K562 (cell line): ENCODE results near the gene POTEG. TPM values are rescaled to one million over a fixed set of nuclear protein-coding genes. Genes with fewer than 3 reads are reported as not detected.
"Not testable (repeated sequence)": the region's sequence is repeated elsewhere in the genome, so short reads cannot be mapped to it uniquely, and the experiment has no call there.

Source experiments
- BHLHE40 ChIP-seq: IDR thresholded peaks from 2 replicates; pipeline ENCODE4 v1.6.1; 2011; ENCODE audit warnings: low read length, improper control_type of control experiment
- EHMT2 ChIP-seq: fragments of 450-650 bp; IDR thresholded peaks from 2 replicates; pipeline ENCODE4 v1.6.1; 2018; ENCODE audit warnings: antibody characterized with exemption
- HCFC1 ChIP-seq: IDR thresholded peaks from 2 replicates; pipeline ENCODE4 v1.6.1; 2012; ENCODE audit warnings: low read depth, low read length, improper control_type of control experiment
- HMGN3 ChIP-seq: IDR thresholded peaks from 2 replicates; pipeline ENCODE4 v1.6.1; 2011; ENCODE audit warnings: borderline replicate concordance, low read depth, mild to moderate bottlenecking, mixed read lengths, low read length; ENCODE audit not compliant: insufficient read length; ENCODE audit errors: extremely low read depth
- KLF16 ChIP-seq: IDR thresholded peaks from 2 replicates; pipeline ENCODE4 v1.6.1; 2016; ENCODE audit warnings: antibody characterized with exemption
- L3MBTL2 ChIP-seq: fragments of 450-650 bp; IDR thresholded peaks from 2 replicates; pipeline ENCODE4 v1.6.1; 2016; ENCODE audit warnings: mild to moderate bottlenecking, moderate library complexity
- MTA3 ChIP-seq: fragments of 450-650 bp; formaldehyde crosslinking; IDR thresholded peaks from 2 replicates; pipeline ENCODE4 v1.6.1; 2017; ENCODE audit warnings: mild to moderate bottlenecking, borderline replicate concordance
- MYNN ChIP-seq, 2 experiments: sonication (generic); formaldehyde crosslinking in 1 of 2; IDR thresholded peaks; 2 replicates each; pipeline versions ENCODE4 v1.5.0 to v1.6.1; 2016 to 2020; ENCODE audit warnings: antibody characterized with exemption in 1 of 2, missing genetic modification reagents in 1 of 2
- PHF8 ChIP-seq: fragments of 200-600 bp; sonication (generic); IDR thresholded peaks from 2 replicates; pipeline ENCODE4 v1.6.1; 2012; ENCODE audit warnings: mixed run types, mild to moderate bottlenecking, inconsistent platforms, low read length, moderate library complexity, borderline replicate concordance
- POLR2G ChIP-seq: fragments of 200-400 bp; formaldehyde crosslinking; IDR thresholded peaks from 2 replicates; pipeline ENCODE4 v1.6.1; 2017; ENCODE audit warnings: low read depth, mild to moderate bottlenecking, antibody characterized with exemption, low read length, moderate library complexity
- SOX6 ChIP-seq: fragments of 450-650 bp; IDR thresholded peaks from 2 replicates; pipeline ENCODE4 v1.6.1; 2014; ENCODE audit warnings: mild to moderate bottlenecking
- TBL1XR1 ChIP-seq, 2 experiments: IDR thresholded peaks; 2 replicates each; pipeline ENCODE4 v1.6.1; 2012; ENCODE audit warnings: improper control_type of control experiment in 2 of 2, low read length in 2 of 2, mild to moderate bottlenecking in 1 of 2
- polyA plus RNA-seq, 8 experiments: library from polyadenylated mRNA; depleted of rRNA in 4 of 8; stranded (reverse) in 5 of 8; unstranded in 3 of 8; fragments of >200 nt; fragmentation: Nextera tagmentation in 2 of 8; fragmentation: Illumina TruSeq in 1 of 8; extraction: Ambion mirVana in 2 of 8; extraction: Trizol in 1 of 8; gene quantifications; 2 replicates each; pipeline versions ENCODE4 v1.2.1 to v1.2.3, GENCODE V29; 2011 to 2014; ENCODE audit warnings: inconsistent platforms in 1 of 8, missing spikeins in 1 of 8
- total RNA-seq, 7 experiments: library from RNA; depleted of rRNA in 6 of 7; stranded (reverse); fragments of >200 nt in 6 of 7; fragmentation: Illumina TruSeq in 2 of 7; extraction: Trizol in 2 of 7; gene quantifications; 2 replicates each; pipeline versions ENCODE4 v1.2.1 to v1.2.3, GENCODE V29; 2011 to 2021; ENCODE audit warnings: low replicate concordance in 1 of 7
- TF ChIP-seq, protein P1 (sequence below): fragments of 250-450 bp; sonication (Bioruptor Pico); IDR thresholded peaks from 2 replicates; pipeline ENCODE4 v1.4.0; 2020; ENCODE audit warnings: mild to moderate bottlenecking, moderate library complexity
- TF ChIP-seq, protein P2 (sequence below): IDR thresholded peaks from 2 replicates; pipeline ENCODE4 v1.6.1; 2011; ENCODE audit warnings: borderline replicate concordance, low read depth, mild to moderate bottlenecking, moderate library complexity, low read length; ENCODE audit not compliant: insufficient read depth, poor library complexity, severe bottlenecking
- TF ChIP-seq, protein P3 (sequence below), 3 experiments: IDR thresholded peaks in 2 of 3; conservative IDR thresholded peaks in 1 of 3; 2 replicates each; pipeline ENCODE4 v1.5.1; 2011 to 2012; ENCODE audit warnings: low read length in 3 of 3, mild to moderate bottlenecking in 3 of 3, control low read depth in 2 of 3, improper control_type of control experiment in 1 of 3, inconsistent platforms in 1 of 3, low read depth in 1 of 3, mixed read lengths in 1 of 3, moderate library complexity in 1 of 3; ENCODE audit not compliant: insufficient read depth in 2 of 3
- TF ChIP-seq, protein P4 (sequence below), 2 experiments: IDR thresholded peaks; 2 replicates each; pipeline ENCODE4 v1.6.1; 2012; ENCODE audit warnings: improper control_type of control experiment in 2 of 2, low read depth in 2 of 2, low read length in 2 of 2, borderline replicate concordance in 1 of 2
- TF ChIP-seq, protein P5 (sequence below): sonication (generic); formaldehyde crosslinking; IDR thresholded peaks from 2 replicates; pipeline ENCODE4 v1.8.0; 2022; ENCODE audit warnings: mild to moderate bottlenecking, missing genetic modification reagents

The POTEG gene
- total and polyA plus RNA-seq, 9 of the 15 experiments (the other 6 are each of a cell fraction or from before 2014, with no cell fraction given) = not detected

DNA sequence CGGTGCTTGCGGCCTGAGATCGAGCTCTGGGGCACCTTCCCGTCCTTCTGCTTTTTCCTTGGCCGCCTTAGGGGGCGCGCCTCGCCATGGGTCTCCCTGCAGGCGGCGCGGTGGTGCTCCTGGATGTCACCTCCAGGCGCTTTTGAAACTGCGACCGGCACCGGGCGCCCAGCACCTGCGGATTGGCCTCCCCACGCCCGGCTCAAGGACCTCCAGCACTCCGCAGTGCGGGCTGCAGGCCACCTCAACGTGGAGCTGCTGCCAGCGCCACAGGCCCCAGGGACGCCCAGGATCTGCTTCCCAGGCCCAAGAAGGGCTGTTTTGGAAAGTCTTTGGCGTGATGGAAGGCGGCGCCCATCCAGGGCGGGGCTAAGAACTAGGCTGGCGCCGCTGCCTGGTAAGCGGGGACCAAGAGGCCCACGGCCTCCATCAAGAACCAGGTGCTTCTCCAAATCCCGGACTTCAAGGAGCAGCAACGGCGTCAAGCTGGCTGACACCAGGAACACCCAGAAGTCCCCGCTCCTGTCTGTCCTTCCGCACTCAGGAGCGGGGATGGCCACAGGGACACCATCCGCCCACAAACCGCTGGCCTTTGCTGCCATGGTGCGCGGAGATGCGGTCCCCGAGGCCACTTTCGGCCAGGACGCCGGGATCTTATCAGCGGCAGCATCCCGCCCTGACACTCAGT lies 61.2 kb downstream of the POTEG start (continued):
- TF ChIP-seq, protein P1, sequence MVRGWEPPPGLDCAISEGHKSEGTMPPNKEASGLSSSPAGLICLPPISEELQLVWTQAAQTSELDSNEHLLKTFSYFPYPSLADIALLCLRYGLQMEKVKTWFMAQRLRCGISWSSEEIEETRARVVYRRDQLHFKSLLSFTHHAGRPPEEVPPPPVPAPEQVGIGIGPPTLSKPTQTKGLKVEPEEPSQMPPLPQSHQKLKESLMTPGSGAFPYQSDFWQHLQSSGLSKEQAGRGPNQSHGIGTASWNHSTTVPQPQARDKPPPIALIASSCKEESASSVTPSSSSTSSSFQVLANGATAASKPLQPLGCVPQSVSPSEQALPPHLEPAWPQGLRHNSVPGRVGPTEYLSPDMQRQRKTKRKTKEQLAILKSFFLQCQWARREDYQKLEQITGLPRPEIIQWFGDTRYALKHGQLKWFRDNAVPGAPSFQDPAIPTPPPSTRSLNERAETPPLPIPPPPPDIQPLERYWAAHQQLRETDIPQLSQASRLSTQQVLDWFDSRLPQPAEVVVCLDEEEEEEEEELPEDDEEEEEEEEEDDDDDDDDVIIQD = 0 out of 2 replicates have a peak, but pooled peaks have one; percentile 21
- TF ChIP-seq PHF8 = peak; percentile 32; the same call in 1 of the 2 replicates
- peak; percentile 38; the same call in 1 of the 2 replicates for TF ChIP-seq SOX6
- TF ChIP-seq EHMT2 = 0 out of 2 replicates have a peak, but pooled peaks have one; percentile 34
- TF ChIP-seq MYNN (IDR thresholded peaks at IDR 0.05) = peak; percentile 57; the same call in 1 of the 2 replicates
- TF ChIP-seq MYNN (CRISPR knock-in tag; IDR thresholded peaks at IDR 0.05) = not testable (repeated sequence)
- TF ChIP-seq, protein P2, sequence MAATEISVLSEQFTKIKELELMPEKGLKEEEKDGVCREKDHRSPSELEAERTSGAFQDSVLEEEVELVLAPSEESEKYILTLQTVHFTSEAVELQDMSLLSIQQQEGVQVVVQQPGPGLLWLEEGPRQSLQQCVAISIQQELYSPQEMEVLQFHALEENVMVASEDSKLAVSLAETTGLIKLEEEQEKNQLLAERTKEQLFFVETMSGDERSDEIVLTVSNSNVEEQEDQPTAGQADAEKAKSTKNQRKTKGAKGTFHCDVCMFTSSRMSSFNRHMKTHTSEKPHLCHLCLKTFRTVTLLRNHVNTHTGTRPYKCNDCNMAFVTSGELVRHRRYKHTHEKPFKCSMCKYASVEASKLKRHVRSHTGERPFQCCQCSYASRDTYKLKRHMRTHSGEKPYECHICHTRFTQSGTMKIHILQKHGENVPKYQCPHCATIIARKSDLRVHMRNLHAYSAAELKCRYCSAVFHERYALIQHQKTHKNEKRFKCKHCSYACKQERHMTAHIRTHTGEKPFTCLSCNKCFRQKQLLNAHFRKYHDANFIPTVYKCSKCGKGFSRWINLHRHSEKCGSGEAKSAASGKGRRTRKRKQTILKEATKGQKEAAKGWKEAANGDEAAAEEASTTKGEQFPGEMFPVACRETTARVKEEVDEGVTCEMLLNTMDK = peak; percentile 81
- TF ChIP-seq L3MBTL2 = peak; percentile 79
- TF ChIP-seq BHLHE40 = 0 out of 2 replicates have a peak, but pooled peaks have one; percentile 32
- peak; percentile 41; the same call in 1 of the 2 replicates for TF ChIP-seq HCFC1
- 0 out of 4 replicates have a peak, but pooled peaks of 1 of the 2 experiments have one; percentile 37 for TF ChIP-seq TBL1XR1 (IDR thresholded peaks at IDR 0.05; ENCODE audit: low read length in 2 of 2)
- TF ChIP-seq HMGN3 = peak; percentile 39
- peak; percentile 65 for TF ChIP-seq POLR2G
- TF ChIP-seq MTA3 = peak; percentile 71; the same call in 1 of the 2 replicates
- TF ChIP-seq, protein P3, sequence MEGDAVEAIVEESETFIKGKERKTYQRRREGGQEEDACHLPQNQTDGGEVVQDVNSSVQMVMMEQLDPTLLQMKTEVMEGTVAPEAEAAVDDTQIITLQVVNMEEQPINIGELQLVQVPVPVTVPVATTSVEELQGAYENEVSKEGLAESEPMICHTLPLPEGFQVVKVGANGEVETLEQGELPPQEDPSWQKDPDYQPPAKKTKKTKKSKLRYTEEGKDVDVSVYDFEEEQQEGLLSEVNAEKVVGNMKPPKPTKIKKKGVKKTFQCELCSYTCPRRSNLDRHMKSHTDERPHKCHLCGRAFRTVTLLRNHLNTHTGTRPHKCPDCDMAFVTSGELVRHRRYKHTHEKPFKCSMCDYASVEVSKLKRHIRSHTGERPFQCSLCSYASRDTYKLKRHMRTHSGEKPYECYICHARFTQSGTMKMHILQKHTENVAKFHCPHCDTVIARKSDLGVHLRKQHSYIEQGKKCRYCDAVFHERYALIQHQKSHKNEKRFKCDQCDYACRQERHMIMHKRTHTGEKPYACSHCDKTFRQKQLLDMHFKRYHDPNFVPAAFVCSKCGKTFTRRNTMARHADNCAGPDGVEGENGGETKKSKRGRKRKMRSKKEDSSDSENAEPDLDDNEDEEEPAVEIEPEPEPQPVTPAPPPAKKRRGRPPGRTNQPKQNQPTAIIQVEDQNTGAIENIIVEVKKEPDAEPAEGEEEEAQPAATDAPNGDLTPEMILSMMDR (IDR thresholded peaks at IDR 0.05 in 2 of 3, conservative IDR thresholded peaks at IDR 0.05 in 1 of 3; ENCODE audit: insufficient read depth in 2 of 3, low read depth in 1 of 3, low read length in 3 of 3) = peak; percentile 76 to 98 (median 91)
- TF ChIP-seq, protein P4, sequence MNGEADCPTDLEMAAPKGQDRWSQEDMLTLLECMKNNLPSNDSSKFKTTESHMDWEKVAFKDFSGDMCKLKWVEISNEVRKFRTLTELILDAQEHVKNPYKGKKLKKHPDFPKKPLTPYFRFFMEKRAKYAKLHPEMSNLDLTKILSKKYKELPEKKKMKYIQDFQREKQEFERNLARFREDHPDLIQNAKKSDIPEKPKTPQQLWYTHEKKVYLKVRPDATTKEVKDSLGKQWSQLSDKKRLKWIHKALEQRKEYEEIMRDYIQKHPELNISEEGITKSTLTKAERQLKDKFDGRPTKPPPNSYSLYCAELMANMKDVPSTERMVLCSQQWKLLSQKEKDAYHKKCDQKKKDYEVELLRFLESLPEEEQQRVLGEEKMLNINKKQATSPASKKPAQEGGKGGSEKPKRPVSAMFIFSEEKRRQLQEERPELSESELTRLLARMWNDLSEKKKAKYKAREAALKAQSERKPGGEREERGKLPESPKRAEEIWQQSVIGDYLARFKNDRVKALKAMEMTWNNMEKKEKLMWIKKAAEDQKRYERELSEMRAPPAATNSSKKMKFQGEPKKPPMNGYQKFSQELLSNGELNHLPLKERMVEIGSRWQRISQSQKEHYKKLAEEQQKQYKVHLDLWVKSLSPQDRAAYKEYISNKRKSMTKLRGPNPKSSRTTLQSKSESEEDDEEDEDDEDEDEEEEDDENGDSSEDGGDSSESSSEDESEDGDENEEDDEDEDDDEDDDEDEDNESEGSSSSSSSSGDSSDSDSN (IDR thresholded peaks at IDR 0.05; ENCODE audit: borderline replicate concordance in 1 of 2, low read depth in 2 of 2, low read length in 2 of 2) = peak in 1 of 2 experiments; percentile 77; a peak in 2 of 4 replicates
- TF ChIP-seq KLF16 = peak; percentile 63; the same call in 1 of the 2 replicates
- TF ChIP-seq, protein P5, sequence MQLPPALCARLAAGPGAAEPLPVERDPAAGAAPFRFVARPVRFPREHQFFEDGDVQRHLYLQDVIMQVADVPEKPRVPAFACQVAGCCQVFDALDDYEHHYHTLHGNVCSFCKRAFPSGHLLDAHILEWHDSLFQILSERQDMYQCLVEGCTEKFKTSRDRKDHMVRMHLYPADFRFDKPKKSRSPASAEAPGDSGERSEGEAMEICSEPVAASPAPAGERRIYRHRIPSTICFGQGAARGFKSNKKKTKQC (CRISPR knock-in tag) = peak; percentile 66; the same call in 1 of the 2 replicates
